Measurements from ENCODE around the gene UGGT1.

The UGGT1 gene

GRCh38 chr2:128062571-128062970 is 28.4 kb upstream of the UGGT1 start:
- H2AFZ ChIP-seq (ENCODE audit: low read length): no peak overlapping the region
- H3K23ac ChIP-seq (ENCODE audit: low read depth, low read length, poor library complexity): no peak overlapping the region
- peaks cover 0 to 3% of the 10 kb centered on the region in 2 donors for H3K4me1 ChIP-seq (ENCODE audit: control insufficient read depth in 2 of 2, insufficient read depth in 1 of 2, low read depth in 1 of 2, low read length in 2 of 2)
- no peak overlapping the region for H2BK120ac ChIP-seq (ENCODE audit: low read depth, low read length)
- no peak overlapping the region for H3K4ac ChIP-seq (ENCODE audit: low read length)
- H4K8ac ChIP-seq (ENCODE audit: low read depth, low read length): no peak overlapping the region
- H3K4me2 ChIP-seq (ENCODE audit: insufficient read depth, low read length, poor library complexity, severe bottlenecking): no peak overlapping the region
- no peak overlapping the region for H2BK12ac ChIP-seq (ENCODE audit: low read length)
- H2BK15ac ChIP-seq (ENCODE audit: low read length): no peak overlapping the region
- no peaks in the 10 kb centered on the region for H3K36me3 ChIP-seq (replicated peaks in 1 of 2; ENCODE audit: control insufficient read depth in 2 of 2, insufficient read depth in 2 of 2, low read length in 2 of 2)
- H2AK5ac ChIP-seq (ENCODE audit: low read depth, low read length): no peak overlapping the region
- H3K79me1 ChIP-seq (ENCODE audit: low read depth, low read length): no peaks in the 10 kb centered on the region
- H3K9me3 ChIP-seq (replicated peaks in 1 of 2; ENCODE audit: control insufficient read depth in 2 of 2, insufficient read depth in 1 of 2, low read depth in 1 of 2, low read length in 2 of 2): no peaks in the 10 kb centered on the region
- no peak overlapping the region for H3K4me3 ChIP-seq (ENCODE audit: low read length in 2 of 2)
- H4K91ac ChIP-seq (ENCODE audit: low read depth, low read length, poor library complexity): no peak overlapping the region
- H3K27me3 ChIP-seq (ENCODE audit: control insufficient read depth in 3 of 3, insufficient read depth in 3 of 3, low read depth in 1 of 3, low read length in 3 of 3): no peaks in the 10 kb centered on the region
- DNase-seq (ENCODE audit: low spot score): no peak
- H3K27ac ChIP-seq (replicated peaks; ENCODE audit: low read length): no peak overlapping the region
- no peak overlapping the region for H3K14ac ChIP-seq (ENCODE audit: low read length)
- H2BK5ac ChIP-seq (ENCODE audit: low read length): no peak overlapping the region
- H3K18ac ChIP-seq (ENCODE audit: low read length): no peak overlapping the region
- no CpG with 5 or more reads among the region's 8 CpGs for WGBS, 2 donors (ENCODE audit: extremely low coverage in 2 of 2, insufficient read length in 2 of 2, insufficient replicate concordance in 1 of 2)
- H3K9ac ChIP-seq (ENCODE audit: low read depth, low read length, poor library complexity): no peak overlapping the region

GRCh38 chr2:128064353-128064752 is 26.6 kb upstream of the UGGT1 start:
- no CpG with 5 or more reads among the region's 1 CpG for WGBS, 2 donors (ENCODE audit: extremely low coverage in 2 of 2, insufficient read length in 2 of 2, insufficient replicate concordance in 1 of 2)
- H3K4me3 ChIP-seq (ENCODE audit: low read length in 2 of 2): no peak overlapping the region
- DNase-seq (ENCODE audit: low spot score): no peak
- no peak overlapping the region for H2BK12ac ChIP-seq (ENCODE audit: low read length)
- no peaks in the 10 kb centered on the region for H3K9me3 ChIP-seq (replicated peaks in 1 of 2; ENCODE audit: control insufficient read depth in 2 of 2, insufficient read depth in 1 of 2, low read depth in 1 of 2, low read length in 2 of 2)
- no peaks in the 10 kb centered on the region for H3K79me1 ChIP-seq (ENCODE audit: low read depth, low read length)
- no peaks in the 10 kb centered on the region for H3K4me1 ChIP-seq (ENCODE audit: control insufficient read depth in 2 of 2, insufficient read depth in 1 of 2, low read depth in 1 of 2, low read length in 2 of 2)
- no peaks in the 10 kb centered on the region for H3K36me3 ChIP-seq (replicated peaks in 1 of 2; ENCODE audit: control insufficient read depth in 2 of 2, insufficient read depth in 2 of 2, low read length in 2 of 2)
- H2BK15ac ChIP-seq (ENCODE audit: low read length): no peak overlapping the region
- no peak overlapping the region for H4K8ac ChIP-seq (ENCODE audit: low read depth, low read length)
- no peak overlapping the region for H3K4me2 ChIP-seq (ENCODE audit: insufficient read depth, low read length, poor library complexity, severe bottlenecking)
- H2AFZ ChIP-seq (ENCODE audit: low read length): no peak overlapping the region
- H3K14ac ChIP-seq (ENCODE audit: low read length): no peak overlapping the region
- no peak overlapping the region for H3K27ac ChIP-seq (replicated peaks; ENCODE audit: low read length)
- no peak overlapping the region for H2BK120ac ChIP-seq (ENCODE audit: low read depth, low read length)
- no peak overlapping the region for H3K18ac ChIP-seq (ENCODE audit: low read length)
- H2BK5ac ChIP-seq (ENCODE audit: low read length): no peak overlapping the region
- H3K4ac ChIP-seq (ENCODE audit: low read length): no peak overlapping the region
- H2AK5ac ChIP-seq (ENCODE audit: low read depth, low read length): no peak overlapping the region
- no peaks in the 10 kb centered on the region for H3K27me3 ChIP-seq (ENCODE audit: control insufficient read depth in 3 of 3, insufficient read depth in 3 of 3, low read depth in 1 of 3, low read length in 3 of 3)
- no peak overlapping the region for H4K91ac ChIP-seq (ENCODE audit: low read depth, low read length, poor library complexity)
- no peak overlapping the region for H3K23ac ChIP-seq (ENCODE audit: low read depth, low read length, poor library complexity)
- H3K9ac ChIP-seq (ENCODE audit: low read depth, low read length, poor library complexity): no peak overlapping the region

GRCh38 chr2:128069769-128070168 is 21.2 kb upstream of the UGGT1 start:
- H4K8ac ChIP-seq (ENCODE audit: low read depth, low read length): no peak overlapping the region
- H3K27me3 ChIP-seq (ENCODE audit: control insufficient read depth in 3 of 3, insufficient read depth in 3 of 3, low read depth in 1 of 3, low read length in 3 of 3): no peaks in the 10 kb centered on the region
- no peaks in the 10 kb centered on the region for H3K36me3 ChIP-seq (replicated peaks in 1 of 2; ENCODE audit: control insufficient read depth in 2 of 2, insufficient read depth in 2 of 2, low read length in 2 of 2)
- no CpG with 5 or more reads among the region's 5 CpGs for WGBS, 2 donors (ENCODE audit: extremely low coverage in 2 of 2, insufficient read length in 2 of 2, insufficient replicate concordance in 1 of 2)
- H2BK120ac ChIP-seq (ENCODE audit: low read depth, low read length): no peak overlapping the region
- no peak overlapping the region for H3K4ac ChIP-seq (ENCODE audit: low read length)
- H4K91ac ChIP-seq (ENCODE audit: low read depth, low read length, poor library complexity): no peak overlapping the region
- no peak overlapping the region for H3K27ac ChIP-seq (replicated peaks; ENCODE audit: low read length)
- no peaks in the 10 kb centered on the region for H3K9me3 ChIP-seq (replicated peaks in 1 of 2; ENCODE audit: control insufficient read depth in 2 of 2, insufficient read depth in 1 of 2, low read depth in 1 of 2, low read length in 2 of 2)
- H3K14ac ChIP-seq (ENCODE audit: low read length): no peak overlapping the region
- no peak overlapping the region for H3K4me3 ChIP-seq (ENCODE audit: low read length in 2 of 2)
- no peak overlapping the region for H2BK12ac ChIP-seq (ENCODE audit: low read length)
- no peak overlapping the region for H3K18ac ChIP-seq (ENCODE audit: low read length)
- H3K4me2 ChIP-seq (ENCODE audit: insufficient read depth, low read length, poor library complexity, severe bottlenecking): no peak overlapping the region
- no peak overlapping the region for H2AFZ ChIP-seq (ENCODE audit: low read length)
- no peaks in the 10 kb centered on the region for H3K4me1 ChIP-seq (ENCODE audit: control insufficient read depth in 2 of 2, insufficient read depth in 1 of 2, low read depth in 1 of 2, low read length in 2 of 2)
- no peak for DNase-seq (ENCODE audit: low spot score)
- no peak overlapping the region for H2BK15ac ChIP-seq (ENCODE audit: low read length)
- no peak overlapping the region for H2AK5ac ChIP-seq (ENCODE audit: low read depth, low read length)
- no peak overlapping the region for H3K9ac ChIP-seq (ENCODE audit: low read depth, low read length, poor library complexity)
- no peak overlapping the region for H3K23ac ChIP-seq (ENCODE audit: low read depth, low read length, poor library complexity)
- no peaks in the 10 kb centered on the region for H3K79me1 ChIP-seq (ENCODE audit: low read depth, low read length)
- no peak overlapping the region for H2BK5ac ChIP-seq (ENCODE audit: low read length)

GRCh38 chr2:128073278-128073677 is 17.7 kb upstream of the UGGT1 start:
- no peak overlapping the region for H3K18ac ChIP-seq (ENCODE audit: low read length)
- no peak overlapping the region for H3K23ac ChIP-seq (ENCODE audit: low read depth, low read length, poor library complexity)
- H3K27me3 ChIP-seq (ENCODE audit: control insufficient read depth in 3 of 3, insufficient read depth in 3 of 3, low read depth in 1 of 3, low read length in 3 of 3): no peaks in the 10 kb centered on the region
- no peak overlapping the region for H2BK12ac ChIP-seq (ENCODE audit: low read length)
- H3K9ac ChIP-seq (ENCODE audit: low read depth, low read length, poor library complexity): no peak overlapping the region
- no CpG with 5 or more reads among the region's 3 CpGs for WGBS, 2 donors (ENCODE audit: extremely low coverage in 2 of 2, insufficient read length in 2 of 2, insufficient replicate concordance in 1 of 2)
- H2BK120ac ChIP-seq (ENCODE audit: low read depth, low read length): no peak overlapping the region
- no peaks in the 10 kb centered on the region for H3K36me3 ChIP-seq (replicated peaks in 1 of 2; ENCODE audit: control insufficient read depth in 2 of 2, insufficient read depth in 2 of 2, low read length in 2 of 2)
- H4K8ac ChIP-seq (ENCODE audit: low read depth, low read length): no peak overlapping the region
- H3K27ac ChIP-seq (replicated peaks; ENCODE audit: low read length): no peak overlapping the region
- H3K4ac ChIP-seq (ENCODE audit: low read length): no peak overlapping the region
- no peak overlapping the region for H3K4me3 ChIP-seq (ENCODE audit: low read length in 2 of 2)
- DNase-seq (ENCODE audit: low spot score): no peak
- H2AK5ac ChIP-seq (ENCODE audit: low read depth, low read length): no peak overlapping the region
- no peak overlapping the region for H3K4me2 ChIP-seq (ENCODE audit: insufficient read depth, low read length, poor library complexity, severe bottlenecking)
- no peaks in the 10 kb centered on the region for H3K79me1 ChIP-seq (ENCODE audit: low read depth, low read length)
- H3K14ac ChIP-seq (ENCODE audit: low read length): no peak overlapping the region
- no peak overlapping the region for H4K91ac ChIP-seq (ENCODE audit: low read depth, low read length, poor library complexity)
- no peak overlapping the region for H2BK15ac ChIP-seq (ENCODE audit: low read length)
- H3K9me3 ChIP-seq (replicated peaks in 1 of 2; ENCODE audit: control insufficient read depth in 2 of 2, insufficient read depth in 1 of 2, low read depth in 1 of 2, low read length in 2 of 2): no peaks in the 10 kb centered on the region
- H2AFZ ChIP-seq (ENCODE audit: low read length): no peak overlapping the region
- H2BK5ac ChIP-seq (ENCODE audit: low read length): no peak overlapping the region
- H3K4me1 ChIP-seq (ENCODE audit: control insufficient read depth in 2 of 2, insufficient read depth in 1 of 2, low read depth in 1 of 2, low read length in 2 of 2): no peaks in the 10 kb centered on the region
